HCT116 (cell line): ENCODE results near the gene UBE2O. TPM values are rescaled to one million over a fixed set of nuclear protein-coding genes. Genes with fewer than 3 reads are reported as not detected.

Experiments used
- ATAC-seq: fragments of 200-7000 bp; cut with Tn5 transposase; 2 replicates; pipeline ENCODE4 v1.9.1; 2020; ENCODE audit warnings: mild to moderate bottlenecking, moderate library complexity
- BruUV-seq: library from RNA; stranded (reverse); fragments of 400-500 nt; replicated peaks from 2 replicates; lab custom pipeline; 2021; lab: Mats Ljungman, UMichigan
- CTCF ChIA-PET: fragments of 300-600 bp; sonication (Branson Sonifier 250); formaldehyde crosslinking; loops from one replicate; lab custom pipeline; 2021; ENCODE audit warnings: antibody characterized with exemption; lab: Charles Lee
- POLR2A ChIA-PET: fragments of 300-600, 350-600 bp; sonication (Branson Sonifier 250); formaldehyde crosslinking; loops from one replicate; lab custom pipeline; 2021; ENCODE audit warnings: antibody characterized with exemption; lab: Charles Lee
- RAD21 ChIA-PET, 2 experiments: fragments of 300-600 bp; sonication (Branson Sonifier 250); formaldehyde crosslinking; loops; one replicate each; lab custom pipeline; 2023; ENCODE audit warnings: low total read pairs in 2 of 2; ENCODE audit not compliant: uncharacterized antibody in 2 of 2, unreplicated experiment in 2 of 2, low non-redundant PET in 1 of 2; lab: Charles Lee
- DNase-seq: peaks from one replicate; pipeline ENCODE4 v3.0.0-alpha.2; 2010; ENCODE audit warnings: low read depth, low spot score
- H2AFZ ChIP-seq: fragments of 200-600 bp; shearing (Covaris generic), sonication (generic); 2 replicates; pipeline ENCODE4 v1.6.1; 2017; ENCODE audit warnings: low read depth, mixed run types, mixed read lengths, antibody characterized with exemption, low read length; ENCODE audit not compliant: poor library complexity, severe bottlenecking
- H3K27ac ChIP-seq: 2 replicates; pipeline ENCODE4 v1.5.1; 2012; ENCODE audit warnings: low read depth, low read length
- H3K27me3 ChIP-seq: fragments of 200-600 bp; sonication (generic); 2 replicates; pipeline ENCODE4 v1.6.1; 2016; ENCODE audit warnings: mixed run types, low read length, mixed read lengths; ENCODE audit not compliant: insufficient read depth
- H3K36me3 ChIP-seq, 2 experiments: fragments of 200-500 bp in 1 of 2; fragments of 200-600 bp in 1 of 2; sonication (Bioruptor generic) in 1 of 2; sonication (generic) in 1 of 2; 2 replicates each; pipeline versions ENCODE4 v1.5.1 to v1.6.1; 2014 to 2016; ENCODE audit warnings: low read length in 2 of 2, inconsistent platforms in 1 of 2, mixed read lengths in 1 of 2, mixed run types in 1 of 2; ENCODE audit not compliant: insufficient read depth in 2 of 2, control insufficient read depth in 1 of 2
- H3K4me1 ChIP-seq, 2 experiments: fragments of 200-600 bp in 1 of 2; sonication (generic) in 1 of 2; 2 replicates each; pipeline versions ENCODE4 v1.5.1 to v1.6.1; 2012 to 2017; ENCODE audit warnings: low read length in 2 of 2, inconsistent platforms in 1 of 2, mild to moderate bottlenecking in 1 of 2, mixed read lengths in 1 of 2, mixed run types in 1 of 2, moderate library complexity in 1 of 2; ENCODE audit not compliant: insufficient read depth in 2 of 2, control insufficient read depth in 1 of 2
- H3K4me2 ChIP-seq: fragments of 200-600 bp; sonication (generic); 2 replicates; pipeline ENCODE4 v1.6.1; 2017; ENCODE audit warnings: mixed run types, low read length, mixed read lengths
- H3K4me3 ChIP-seq, 2 experiments: fragments of 200-600 bp in 1 of 2; sonication (generic) in 1 of 2; replicated peaks in 1 of 2; 2 replicates each; pipeline ENCODE4 v1.5.1; 2011 to 2016; ENCODE audit warnings: low read length in 2 of 2, control low read depth in 1 of 2, low read depth in 1 of 2, mild to moderate bottlenecking in 1 of 2, mixed read lengths in 1 of 2, mixed run types in 1 of 2
- H3K79me2 ChIP-seq: fragments of 200-600 bp; sonication (generic); 2 replicates; pipeline ENCODE4 v1.6.1; 2017; ENCODE audit warnings: mild to moderate bottlenecking, mixed run types, low read length, moderate library complexity, mixed read lengths; ENCODE audit not compliant: insufficient read depth
- H3K9ac ChIP-seq: fragments of 200-600 bp; sonication (generic); 2 replicates; pipeline ENCODE4 v1.6.1; 2016; ENCODE audit warnings: low read length, mixed read lengths
- H3K9me2 ChIP-seq: fragments of 200-600 bp; sonication (generic), shearing (Covaris generic); 2 replicates; pipeline ENCODE4 v1.6.1; 2017; ENCODE audit warnings: mixed run types, mild to moderate bottlenecking, moderate library complexity; ENCODE audit not compliant: insufficient read depth
- H3K9me3 ChIP-seq, 2 experiments: fragments of 200-500 bp in 1 of 2; fragments of 200-600 bp in 1 of 2; sonication (Bioruptor generic) in 1 of 2; sonication (generic) in 1 of 2; 2 replicates each; pipeline ENCODE4 v1.6.1; 2014 to 2017; ENCODE audit warnings: low read length in 2 of 2, mixed read lengths in 2 of 2, inconsistent platforms in 1 of 2, low read depth in 1 of 2, mild to moderate bottlenecking in 1 of 2, mixed run types in 1 of 2, moderate library complexity in 1 of 2; ENCODE audit not compliant: control insufficient read depth in 1 of 2, insufficient read depth in 1 of 2
- H4K20me1 ChIP-seq: fragments of 200-600 bp; sonication (generic), shearing (Covaris generic); 2 replicates; pipeline ENCODE4 v1.6.1; 2017; ENCODE audit warnings: mixed run types, mild to moderate bottlenecking, moderate library complexity; ENCODE audit not compliant: insufficient read depth
- CBX3 ChIP-seq: IDR thresholded peaks from 2 replicates; pipeline ENCODE4 v1.6.1; 2012; ENCODE audit warnings: low read depth
- EZH2 ChIP-seq: fragments of 200-600 bp; sonication (generic); IDR thresholded peaks from 2 replicates; pipeline ENCODE4 v1.6.1; 2017; ENCODE audit warnings: antibody characterized with exemption, mixed run types
- POLR2AphosphoS5 ChIP-seq: IDR thresholded peaks from 2 replicates; pipeline ENCODE4 v1.6.1; 2011; ENCODE audit warnings: mild to moderate bottlenecking, low read depth, low read length, moderate library complexity
- TCF7L2 ChIP-seq: IDR thresholded peaks from 2 replicates; pipeline ENCODE4 v1.7.0; 2011; ENCODE audit warnings: borderline replicate concordance, inconsistent platforms; ENCODE audit not compliant: insufficient read depth, insufficient read length; ENCODE audit errors: extremely low read depth
- intact Hi-C: fragments of 100-400 bp; cut with micrococcal nuclease; formaldehyde crosslinking; loops from 2 replicates; pipeline ENCODE4 v1.10.0; 2022
- total RNA-seq: library from RNA; stranded (reverse); gene quantifications from one replicate; pipeline ENCODE4 v1.2.1, GENCODE V29; 2021; ENCODE audit not compliant: unreplicated experiment
- TF ChIP-seq, protein P1 (sequence below), 3 experiments: fragments of 200-600 bp in 1 of 3; sonication (generic) in 1 of 3; IDR thresholded peaks in 2 of 3; conservative IDR thresholded peaks in 1 of 3; 2 replicates each; pipeline ENCODE4 v1.5.1; 2012 to 2017; ENCODE audit warnings: low read depth in 2 of 3, low read length in 2 of 3, antibody characterized with exemption in 1 of 3, borderline replicate concordance in 1 of 3, control low read depth in 1 of 3, mild to moderate bottlenecking in 1 of 3, mixed read lengths in 1 of 3, mixed run types in 1 of 3, moderate library complexity in 1 of 3; ENCODE audit not compliant: insufficient read depth in 1 of 3
- TF ChIP-seq, protein P2 (sequence below): IDR thresholded peaks from 2 replicates; pipeline ENCODE4 v1.6.1; 2012

The UBE2O gene
- total RNA-seq, 1 experiment from 2014 or later, result 59.1 TPM

- H3K4me1 ChIP-seq, result peaks cover 16 to 20% of the 10 kb centered on the region in 2 experiments
- ATAC-seq (no peak), DNase-seq (no peak)
- no peaks in the 10 kb centered on the region for H4K20me1 ChIP-seq
- intact Hi-C loops, result loop anchor here (5.0 kb wide), 1 partner anchor 37 kb away; the partner anchor contains the start of gene PRPSAP1
- TSS peak; percentile 35 for BruUV-seq
- no peaks in the 10 kb centered on the region for H3K9me2 ChIP-seq
- no peak overlapping the region for H3K27ac ChIP-seq
- peaks cover 11 to 19% of the 10 kb centered on the region in 2 experiments; a peak in 3 of 4 replicates for H3K36me3 ChIP-seq
- no peaks in the 10 kb centered on the region for H3K79me2 ChIP-seq
- H3K4me2 ChIP-seq, result no peak overlapping the region
- H3K27me3 ChIP-seq, result peaks cover 11% of the 10 kb centered on the region; the same call in 1 of the 2 replicates
- CTCF ChIA-PET, result interaction anchor here (1.3 to 1.9 kb wide), 3 partner anchors 8 to 23 kb away, joined by 3 to 10 read pairs (median 10); no protein-coding TSS in a partner anchor
- no peaks in the 10 kb centered on the region for H3K9me3 ChIP-seq
- no peak overlapping the region for H2AFZ ChIP-seq
- TF ChIP-seq, protein P1, sequence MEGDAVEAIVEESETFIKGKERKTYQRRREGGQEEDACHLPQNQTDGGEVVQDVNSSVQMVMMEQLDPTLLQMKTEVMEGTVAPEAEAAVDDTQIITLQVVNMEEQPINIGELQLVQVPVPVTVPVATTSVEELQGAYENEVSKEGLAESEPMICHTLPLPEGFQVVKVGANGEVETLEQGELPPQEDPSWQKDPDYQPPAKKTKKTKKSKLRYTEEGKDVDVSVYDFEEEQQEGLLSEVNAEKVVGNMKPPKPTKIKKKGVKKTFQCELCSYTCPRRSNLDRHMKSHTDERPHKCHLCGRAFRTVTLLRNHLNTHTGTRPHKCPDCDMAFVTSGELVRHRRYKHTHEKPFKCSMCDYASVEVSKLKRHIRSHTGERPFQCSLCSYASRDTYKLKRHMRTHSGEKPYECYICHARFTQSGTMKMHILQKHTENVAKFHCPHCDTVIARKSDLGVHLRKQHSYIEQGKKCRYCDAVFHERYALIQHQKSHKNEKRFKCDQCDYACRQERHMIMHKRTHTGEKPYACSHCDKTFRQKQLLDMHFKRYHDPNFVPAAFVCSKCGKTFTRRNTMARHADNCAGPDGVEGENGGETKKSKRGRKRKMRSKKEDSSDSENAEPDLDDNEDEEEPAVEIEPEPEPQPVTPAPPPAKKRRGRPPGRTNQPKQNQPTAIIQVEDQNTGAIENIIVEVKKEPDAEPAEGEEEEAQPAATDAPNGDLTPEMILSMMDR (IDR thresholded peaks at IDR 0.05 in 2 of 3, conservative IDR thresholded peaks at IDR 0.05 in 1 of 3; ENCODE audit: borderline replicate concordance in 1 of 3, insufficient read depth in 1 of 3, low read depth in 2 of 3, low read length in 2 of 3), result peak in 2 of 3 experiments; percentile 5 to 13; a peak in 1 of 6 replicates
- TF ChIP-seq, protein P2, sequence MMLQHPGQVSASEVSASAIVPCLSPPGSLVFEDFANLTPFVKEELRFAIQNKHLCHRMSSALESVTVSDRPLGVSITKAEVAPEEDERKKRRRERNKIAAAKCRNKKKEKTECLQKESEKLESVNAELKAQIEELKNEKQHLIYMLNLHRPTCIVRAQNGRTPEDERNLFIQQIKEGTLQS, result no peak
- no peak for TF ChIP-seq CBX3
- TF ChIP-seq TCF7L2, result no peak
- 0 out of 2 replicates have a peak, but pooled peaks have one; percentile 3 for TF ChIP-seq POLR2AphosphoS5
- TF ChIP-seq EZH2, result no peak
- RAD21 ChIA-PET, result no interaction called here
- H3K9ac ChIP-seq, result no peak overlapping the region
- POLR2A ChIA-PET, result no interaction called here
- no peak overlapping the region for H3K4me3 ChIP-seq
Measured at GRCh38 chr17:76388966-76389888, 63.7 kb downstream of the UBE2O start.
